CD14-positive monocyte (primary cell): ENCODE data around the gene MED26. TPM values are rescaled to one million over a fixed set of nuclear protein-coding genes. Genes with fewer than 3 reads are reported as not detected.

ENCODE experiments used
- DNase-seq, 3 donors: peaks; one replicate each; pipeline ENCODE4 v3.0.0-alpha.2; 2011 to 2022
- H2AFZ ChIP-seq: 2 replicates; pipeline ENCODE4 v1.6.0; 2012; ENCODE audit warnings: mild to moderate bottlenecking, low read depth, low read length, inconsistent platforms; ENCODE audit not compliant: insufficient read depth, poor library complexity, severe bottlenecking
- H3K27ac ChIP-seq, 2 donors: 1 replicate in 1 of 2; 2 replicates in 1 of 2; pipeline ENCODE4 v1.5.1; 2012 to 2013; ENCODE audit warnings: low read length in 2 of 2, control low read depth in 1 of 2, inconsistent platforms in 1 of 2, low read depth in 1 of 2, mild to moderate bottlenecking in 1 of 2
- H3K27me3 ChIP-seq, 2 donors: one replicate each; pipeline versions ENCODE4 v1.6.0 to v1.6.1; 2011 to 2013; ENCODE audit warnings: low read length in 2 of 2; ENCODE audit not compliant: control insufficient read depth in 2 of 2, insufficient read depth in 2 of 2
- H3K36me3 ChIP-seq, 2 donors: replicated peaks in 1 of 2; 1 replicate in 1 of 2; 2 replicates in 1 of 2; pipeline versions ENCODE4 v1.5.1 to v1.6.1; 2012 to 2013; ENCODE audit warnings: low read length in 2 of 2, control low read depth in 1 of 2, inconsistent platforms in 1 of 2, mild to moderate bottlenecking in 1 of 2; ENCODE audit not compliant: insufficient read depth in 2 of 2, control insufficient read depth in 1 of 2
- H3K4me1 ChIP-seq, 2 donors: 1 replicate in 1 of 2; 2 replicates in 1 of 2; pipeline versions ENCODE4 v1.5.1 to v1.6.1; 2012 to 2013; ENCODE audit warnings: low read length in 2 of 2, control low read depth in 1 of 2, inconsistent platforms in 1 of 2, mild to moderate bottlenecking in 1 of 2, moderate library complexity in 1 of 2; ENCODE audit not compliant: insufficient read depth in 2 of 2, control insufficient read depth in 1 of 2
- H3K4me2 ChIP-seq: replicated peaks from 2 replicates; pipeline ENCODE3; 2012; ENCODE audit warnings: low read length, moderate library complexity, mild to moderate bottlenecking; ENCODE audit not compliant: poor library complexity, severe bottlenecking; ENCODE audit errors: extremely low read depth
- H3K4me3 ChIP-seq, 3 experiments: fragments of 200-600 bp in 1 of 3; sonication (generic) in 1 of 3; replicated peaks in 1 of 3; 1 replicate in 2 of 3; 2 replicates in 1 of 3; pipeline ENCODE4 v1.5.1; 2011 to 2013; ENCODE audit warnings: low read length in 3 of 3, mild to moderate bottlenecking in 3 of 3, control low read depth in 2 of 3, low read depth in 2 of 3, inconsistent platforms in 1 of 3, moderate library complexity in 1 of 3
- H3K79me2 ChIP-seq: 2 replicates; pipeline ENCODE4 v1.6.0; 2012; ENCODE audit warnings: mild to moderate bottlenecking, control low read depth, inconsistent platforms, low read length, moderate library complexity; ENCODE audit not compliant: insufficient read depth
- H3K9ac ChIP-seq: 2 replicates; pipeline ENCODE4 v1.6.0; 2017; ENCODE audit warnings: low read length, mild to moderate bottlenecking; ENCODE audit not compliant: insufficient read depth, poor library complexity, severe bottlenecking
- H3K9me3 ChIP-seq, 2 donors: replicated peaks in 1 of 2; 1 replicate in 1 of 2; 2 replicates in 1 of 2; pipeline versions ENCODE4 v1.5.1 to v1.6.1; 2012 to 2013; ENCODE audit warnings: low read length in 2 of 2, control low read depth in 1 of 2; ENCODE audit not compliant: control insufficient read depth in 1 of 2, insufficient read depth in 1 of 2
- H4K20me1 ChIP-seq: 2 replicates; pipeline ENCODE4 v1.6.0; 2012; ENCODE audit warnings: mild to moderate bottlenecking, low read length, control low read depth, moderate library complexity; ENCODE audit not compliant: insufficient read depth
- H3K27ac Mint-ChIP-seq, 7 donors: one replicate each; pipeline ENCODE4 v1.8.0; 2020; ENCODE audit warnings: mild to moderate bottlenecking in 7 of 7, mixed read lengths in 7 of 7, moderate library complexity in 6 of 7, inconsistent platforms in 2 of 7
- H3K27me3 Mint-ChIP-seq, 3 donors: one replicate each; pipeline ENCODE4 v1.8.0; 2021 to 2022; ENCODE audit warnings: low read depth in 3 of 3, mild to moderate bottlenecking in 3 of 3, mixed read lengths in 3 of 3, moderate library complexity in 3 of 3, inconsistent platforms in 1 of 3
- H3K36me3 Mint-ChIP-seq, 2 donors: one replicate each; pipeline ENCODE4 v1.8.0; 2020; ENCODE audit warnings: mixed read lengths in 2 of 2, inconsistent platforms in 1 of 2, mild to moderate bottlenecking in 1 of 2
- H3K4me1 Mint-ChIP-seq: one replicate; pipeline ENCODE4 v1.8.0; 2020; ENCODE audit warnings: mild to moderate bottlenecking, mixed read lengths
- H3K4me3 Mint-ChIP-seq, 2 donors: one replicate each; pipeline ENCODE4 v1.8.0; 2020; ENCODE audit warnings: mild to moderate bottlenecking in 2 of 2, mixed read lengths in 2 of 2, moderate library complexity in 1 of 2
- H3K9me3 Mint-ChIP-seq, 7 donors: one replicate each; pipeline ENCODE4 v1.8.0; 2020 to 2022; ENCODE audit warnings: mixed read lengths in 7 of 7, mild to moderate bottlenecking in 6 of 7, moderate library complexity in 6 of 7, inconsistent platforms in 2 of 7
- WGBS: methylation state at CpG from one replicate; pipeline ENCODE4 v1.1.5; 2013; ENCODE audit warnings: missing lambda C conversion rate; ENCODE audit not compliant: insufficient coverage; 5-methylcytosine and 5-hydroxymethylcytosine counted together
- intact Hi-C, 2 donors: fragments of 100-400 bp; cut with micrococcal nuclease; formaldehyde crosslinking; loops; one replicate each; pipeline versions ENCODE4 v1.15.0 to v1.15.1; 2023
- polyA plus RNA-seq, 3 donors: library from polyadenylated mRNA; depleted of rRNA in 1 of 3; unstranded in 2 of 3; stranded (reverse) in 1 of 3; fragments of 300-500 nt in 2 of 3; fragments of >200 nt in 1 of 3; fragmentation: Illumina TruSeq in 2 of 3; gene quantifications; 1 replicate in 2 of 3; 2 replicates in 1 of 3; pipeline ENCODE4 v1.2.3, GENCODE V29; 2012 to 2021
- TF ChIP-seq, protein P1 (sequence below): fragments of 200-600 bp; IDR thresholded peaks from one replicate; pipeline ENCODE4 v1.8.0; 2022; ENCODE audit warnings: antibody characterized with exemption, mild to moderate bottlenecking

The MED26 gene
- polyA plus RNA-seq, 3 donors, result 1.1 to 7.1 (median 2.1) TPM

DNA sequence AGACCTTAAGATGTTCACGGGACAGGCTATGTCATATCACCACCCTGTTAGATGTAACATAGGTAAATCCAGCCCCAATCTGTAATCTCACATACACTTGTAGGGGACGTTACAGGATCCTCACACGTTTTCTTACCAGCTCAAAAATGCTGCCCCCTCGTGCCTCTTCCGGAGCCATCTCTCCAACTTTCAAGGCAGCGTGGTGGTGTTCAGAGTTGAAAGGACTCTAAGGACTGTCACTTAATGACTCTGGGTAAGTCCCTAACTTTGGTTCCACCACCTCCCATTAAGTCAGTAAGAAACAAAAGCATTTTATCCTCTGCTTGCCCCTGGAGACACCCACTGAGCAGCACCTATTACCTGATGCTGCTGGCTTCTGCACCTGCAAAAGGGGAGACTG, 4.4 kb downstream of the MED26 start:
- H3K79me2 ChIP-seq, result peaks cover 93% of the 10 kb centered on the region
- TF ChIP-seq, protein P1, sequence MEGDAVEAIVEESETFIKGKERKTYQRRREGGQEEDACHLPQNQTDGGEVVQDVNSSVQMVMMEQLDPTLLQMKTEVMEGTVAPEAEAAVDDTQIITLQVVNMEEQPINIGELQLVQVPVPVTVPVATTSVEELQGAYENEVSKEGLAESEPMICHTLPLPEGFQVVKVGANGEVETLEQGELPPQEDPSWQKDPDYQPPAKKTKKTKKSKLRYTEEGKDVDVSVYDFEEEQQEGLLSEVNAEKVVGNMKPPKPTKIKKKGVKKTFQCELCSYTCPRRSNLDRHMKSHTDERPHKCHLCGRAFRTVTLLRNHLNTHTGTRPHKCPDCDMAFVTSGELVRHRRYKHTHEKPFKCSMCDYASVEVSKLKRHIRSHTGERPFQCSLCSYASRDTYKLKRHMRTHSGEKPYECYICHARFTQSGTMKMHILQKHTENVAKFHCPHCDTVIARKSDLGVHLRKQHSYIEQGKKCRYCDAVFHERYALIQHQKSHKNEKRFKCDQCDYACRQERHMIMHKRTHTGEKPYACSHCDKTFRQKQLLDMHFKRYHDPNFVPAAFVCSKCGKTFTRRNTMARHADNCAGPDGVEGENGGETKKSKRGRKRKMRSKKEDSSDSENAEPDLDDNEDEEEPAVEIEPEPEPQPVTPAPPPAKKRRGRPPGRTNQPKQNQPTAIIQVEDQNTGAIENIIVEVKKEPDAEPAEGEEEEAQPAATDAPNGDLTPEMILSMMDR, result no peak
- Mint-ChIP-seq H3K4me1 (peaks cover 32% of the 10 kb centered on the region), H3K27me3 (no peaks in the 10 kb centered on the region), H3K9me3 (no peaks in the 10 kb centered on the region), H3K36me3 (peaks cover 23 to 33% of the 10 kb centered on the region in 2 donors), H3K4me3 (no peak overlapping the region), H3K27ac (peak overlapping the region in 2 of 7 donors; percentile 27 to 44)
- H3K4me3 ChIP-seq, result no peak overlapping the region
- H3K27ac ChIP-seq, result no peak overlapping the region
- intact Hi-C loops, result no loop called here
- H3K9me3 ChIP-seq, result no peaks in the 10 kb centered on the region
- DNase-seq, result no peak
- H3K27me3 ChIP-seq, result no peaks in the 10 kb centered on the region
- peaks cover 17 to 51% of the 10 kb centered on the region in 2 donors for H3K36me3 ChIP-seq
- peaks cover 13 to 27% of the 10 kb centered on the region in 2 donors for H3K4me1 ChIP-seq
- no peak overlapping the region for H3K9ac ChIP-seq
- peaks cover 91% of the 10 kb centered on the region for H4K20me1 ChIP-seq
- no peak overlapping the region for H2AFZ ChIP-seq
- no CpG with 5 or more reads among the region's 6 CpGs for WGBS
- H3K4me2 ChIP-seq, result no peak overlapping the region

DNA sequence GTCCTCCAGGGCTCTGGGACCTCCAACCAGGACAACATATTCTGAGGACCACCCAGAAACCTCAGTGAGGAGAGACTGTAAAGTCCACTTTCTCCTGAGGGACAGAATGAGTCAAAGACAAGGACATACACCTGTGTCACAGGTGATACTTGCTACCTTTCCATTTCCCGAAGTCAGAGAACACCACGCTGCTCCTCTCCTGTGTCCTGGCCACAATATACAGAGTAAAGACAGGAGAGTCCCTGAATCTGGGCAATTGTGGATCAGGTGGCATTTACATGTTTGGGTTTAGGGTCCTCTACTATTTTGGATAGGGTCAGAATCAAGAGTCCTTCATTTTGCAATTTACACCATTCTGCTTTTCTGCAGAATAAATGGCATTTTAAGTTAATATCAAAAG, 4.9 kb downstream of the MED26 start:
- Mint-ChIP-seq H3K9me3 (no peaks in the 10 kb centered on the region), H3K27me3 (no peaks in the 10 kb centered on the region), H3K27ac (no peak overlapping the region), H3K4me1 (peaks cover 35% of the 10 kb centered on the region), H3K4me3 (no peak overlapping the region), H3K36me3 (peaks cover 23 to 35% of the 10 kb centered on the region in 2 donors)
- H3K4me1 ChIP-seq, result peaks cover 13 to 25% of the 10 kb centered on the region in 2 donors
- intact Hi-C loops, result no loop called here
- no peak overlapping the region for H3K27ac ChIP-seq
- no peak overlapping the region for H3K4me2 ChIP-seq
- WGBS, result 100% methylated on average over 2 of the region's 2 CpGs
- no peak overlapping the region for H3K4me3 ChIP-seq
- peaks cover 96% of the 10 kb centered on the region for H4K20me1 ChIP-seq
- no peak overlapping the region for H2AFZ ChIP-seq
- no peak overlapping the region for H3K9ac ChIP-seq
- peaks cover 17 to 51% of the 10 kb centered on the region in 2 donors for H3K36me3 ChIP-seq
- peaks cover 98% of the 10 kb centered on the region for H3K79me2 ChIP-seq
- no peak for DNase-seq
- H3K9me3 ChIP-seq, result no peaks in the 10 kb centered on the region
- TF ChIP-seq, protein P1, result no peak
- H3K27me3 ChIP-seq, result no peaks in the 10 kb centered on the region
